ENCODE results near the gene CPNE7.

CPNE7 gene

GRCh38 chr16:89616623-89617022, 41.1 kb downstream of the CPNE7 start:
- Mint-ChIP-seq H3K27ac (peak overlapping the region; percentile 12 to 66 (median 22)), H3K36me3 (ENCODE audit: low read depth) (no peaks in the 10 kb centered on the region), H3K27me3 (ENCODE audit: low read depth) (peaks cover 10% of the 10 kb centered on the region), H3K4me1 (peaks cover 23% of the 10 kb centered on the region), H3K9me3 (no peaks in the 10 kb centered on the region), H3K4me3 (peak overlapping the region in 1 of 3 experiments; percentile 31)
- TF ChIP-seq CTCF (IDR thresholded peaks at IDR 0.05; ENCODE audit: unreplicated experiment in 3 of 3): no peak

- Mint-ChIP-seq H3K36me3 (ENCODE audit: low read depth) (no peaks in the 10 kb centered on the region), H3K4me3 (peak overlapping the region in 1 of 3 experiments; percentile 31), H3K27ac (peak overlapping the region in 2 of 3 experiments; percentile 22 to 39), H3K4me1 (peaks cover 27% of the 10 kb centered on the region), H3K9me3 (no peaks in the 10 kb centered on the region), H3K27me3 (ENCODE audit: low read depth) (peaks cover 13% of the 10 kb centered on the region)
- TF ChIP-seq CTCF (IDR thresholded peaks at IDR 0.05; ENCODE audit: unreplicated experiment in 3 of 3): no peak
Measured at GRCh38 chr16:89617036-89617435, 41.5 kb downstream of the CPNE7 start.

GRCh38 chr16:89618109-89618998, 42.8 kb downstream of the CPNE7 start:
- peak overlapping the region in 1 of 3 experiments; percentile 41 for H3K27ac Mint-ChIP-seq
- H3K36me3 Mint-ChIP-seq (ENCODE audit: low read depth): no peaks in the 10 kb centered on the region
- H3K9me3 Mint-ChIP-seq: no peaks in the 10 kb centered on the region
- H3K4me1 Mint-ChIP-seq: peaks cover 25% of the 10 kb centered on the region
- H3K4me3 Mint-ChIP-seq: no peak overlapping the region
- H3K27me3 Mint-ChIP-seq (ENCODE audit: low read depth): peaks cover 21% of the 10 kb centered on the region
- TF ChIP-seq CTCF (IDR thresholded peaks at IDR 0.05; ENCODE audit: unreplicated experiment in 3 of 3): no peak

- no peak for TF ChIP-seq CTCF (IDR thresholded peaks at IDR 0.05; ENCODE audit: unreplicated experiment in 3 of 3)
- no peaks in the 10 kb centered on the region for H3K9me3 Mint-ChIP-seq
- H3K4me3 Mint-ChIP-seq: no peak overlapping the region
- no peaks in the 10 kb centered on the region for H3K36me3 Mint-ChIP-seq (ENCODE audit: low read depth)
- H3K27ac Mint-ChIP-seq: peak overlapping the region in 1 of 3 experiments; percentile 66
- H3K27me3 Mint-ChIP-seq (ENCODE audit: low read depth): peaks cover 36% of the 10 kb centered on the region
- H3K4me1 Mint-ChIP-seq: peaks cover 30% of the 10 kb centered on the region
Measured at GRCh38 chr16:89619840-89620239, 44.3 kb downstream of the CPNE7 start.

GRCh38 chr16:89620406-89620841, 44.9 kb downstream of the CPNE7 start:
- no peak for TF ChIP-seq CTCF (IDR thresholded peaks at IDR 0.05; ENCODE audit: unreplicated experiment in 3 of 3)
- no peak overlapping the region for H3K4me3 Mint-ChIP-seq
- H3K4me1 Mint-ChIP-seq: peaks cover 35% of the 10 kb centered on the region
- peak overlapping the region in 2 of 3 experiments; percentile 64 to 66 for H3K27ac Mint-ChIP-seq
- peaks cover 37% of the 10 kb centered on the region for H3K27me3 Mint-ChIP-seq (ENCODE audit: low read depth)
- H3K9me3 Mint-ChIP-seq: no peaks in the 10 kb centered on the region
- no peaks in the 10 kb centered on the region for H3K36me3 Mint-ChIP-seq (ENCODE audit: low read depth)

Measured in nephron (organoid).